ENCODE measurements around the gene PRRC2B. TPM values are rescaled to one million over a fixed set of nuclear protein-coding genes. Genes with fewer than 3 reads are reported as not detected.

PRRC2B gene
- total RNA-seq, 6 experiments from 2014 or later, result 130 to 173 (median 145) TPM

GRCh38 chr9:131516100-131516499 lies 122.2 kb downstream of the PRRC2B start:
- Mint-ChIP-seq H3K27ac (no peak overlapping the region), H3K36me3 (ENCODE audit: low read depth) (peaks cover 27% of the 10 kb centered on the region), H3K4me3 (no peak overlapping the region), H3K4me1 (ENCODE audit: low read depth) (no peaks in the 10 kb centered on the region), H3K9me3 (no peaks in the 10 kb centered on the region), H3K27me3 (ENCODE audit: insufficient read depth) (peaks cover 3% of the 10 kb centered on the region)
- TF ChIP-seq CTCF (IDR thresholded peaks at IDR 0.05), result no peak
- DNase-seq, result no peak

DNA sequence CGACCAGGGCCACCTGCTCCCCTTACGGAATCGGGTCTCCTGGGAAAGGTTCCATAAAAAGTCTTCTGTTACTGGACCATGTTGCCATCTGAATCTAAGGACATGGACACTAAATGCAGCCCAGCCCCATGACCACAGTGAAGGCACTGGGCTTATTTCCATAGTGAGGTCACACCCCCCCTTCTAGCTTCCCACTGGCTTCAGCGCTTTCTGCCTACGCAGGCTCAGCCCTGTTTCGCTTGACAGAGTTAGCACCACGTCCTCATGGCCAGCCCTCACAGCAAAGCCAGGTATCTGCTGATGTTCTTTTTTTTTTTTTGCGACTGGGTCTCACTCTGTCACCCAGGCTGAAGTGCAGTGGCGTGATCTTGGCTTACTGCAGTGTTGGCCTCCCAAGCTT lies 123.0 kb downstream of the PRRC2B start:
- H3K27me3 Mint-ChIP-seq (ENCODE audit: insufficient read depth), result peaks cover 1% of the 10 kb centered on the region; the same call in 1 of the 2 replicates
- no peaks in the 10 kb centered on the region for H3K4me1 Mint-ChIP-seq (ENCODE audit: low read depth)
- H3K27ac Mint-ChIP-seq, result no peak overlapping the region
- DNase-seq, result no peak
- no peak overlapping the region for H3K4me3 Mint-ChIP-seq
- TF ChIP-seq CTCF (IDR thresholded peaks at IDR 0.05), result no peak
- H3K9me3 Mint-ChIP-seq, result no peaks in the 10 kb centered on the region
- peaks cover 30% of the 10 kb centered on the region for H3K36me3 Mint-ChIP-seq (ENCODE audit: low read depth)

GRCh38 chr9:131517761-131518190 lies 123.9 kb downstream of the PRRC2B start:
- no peak overlapping the region for H3K27ac Mint-ChIP-seq
- peaks cover 1% of the 10 kb centered on the region for H3K27me3 Mint-ChIP-seq (ENCODE audit: insufficient read depth)
- no peak for DNase-seq
- H3K36me3 Mint-ChIP-seq (ENCODE audit: low read depth), result peaks cover 30% of the 10 kb centered on the region
- no peaks in the 10 kb centered on the region for H3K9me3 Mint-ChIP-seq
- no peak for TF ChIP-seq CTCF (IDR thresholded peaks at IDR 0.05)
- no peak overlapping the region for H3K4me3 Mint-ChIP-seq
- H3K4me1 Mint-ChIP-seq (ENCODE audit: low read depth), result no peaks in the 10 kb centered on the region

DNA sequence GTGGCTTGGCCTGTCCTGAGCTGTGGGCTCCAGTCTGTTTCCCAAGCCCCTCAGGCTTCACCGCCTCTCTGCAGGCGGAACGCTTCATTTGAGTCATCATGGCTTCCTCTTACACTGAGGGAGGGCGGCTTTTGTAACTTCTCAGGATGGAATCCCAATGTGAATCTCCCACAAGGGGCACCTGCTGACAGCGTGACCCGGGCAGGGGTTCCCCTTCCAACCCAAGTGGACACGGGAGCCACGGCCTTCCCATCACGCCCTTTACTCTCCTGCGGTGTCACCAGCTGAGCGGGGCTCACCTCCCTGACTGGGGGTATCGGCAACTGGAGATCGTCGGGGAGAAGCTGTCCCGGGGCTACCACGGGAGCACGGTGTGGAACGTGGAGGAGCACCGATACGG lies 124.7 kb downstream of the PRRC2B start:
- Mint-ChIP-seq H3K27ac (no peak overlapping the region), H3K4me1 (ENCODE audit: low read depth) (no peaks in the 10 kb centered on the region), H3K36me3 (ENCODE audit: low read depth) (peaks cover 30% of the 10 kb centered on the region), H3K27me3 (ENCODE audit: insufficient read depth) (peaks cover 1% of the 10 kb centered on the region), H3K4me3 (no peak overlapping the region), H3K9me3 (no peaks in the 10 kb centered on the region)
- DNase-seq, result no peak
- TF ChIP-seq CTCF (IDR thresholded peaks at IDR 0.05), result no peak

- peaks cover 9% of the 10 kb centered on the region; the same call in 1 of the 2 replicates for H3K4me1 Mint-ChIP-seq (ENCODE audit: low read depth)
- no peak overlapping the region for H3K4me3 Mint-ChIP-seq
- no peak for TF ChIP-seq CTCF (IDR thresholded peaks at IDR 0.05)
- H3K27ac Mint-ChIP-seq, result no peak overlapping the region
- DNase-seq, result no peak
- no peaks in the 10 kb centered on the region for H3K9me3 Mint-ChIP-seq
- peaks cover 1% of the 10 kb centered on the region for H3K27me3 Mint-ChIP-seq (ENCODE audit: insufficient read depth)
- H3K36me3 Mint-ChIP-seq (ENCODE audit: low read depth), result peaks cover 27% of the 10 kb centered on the region
Measured at GRCh38 chr9:131520503-131520902, 126.6 kb downstream of the PRRC2B start.

DNA sequence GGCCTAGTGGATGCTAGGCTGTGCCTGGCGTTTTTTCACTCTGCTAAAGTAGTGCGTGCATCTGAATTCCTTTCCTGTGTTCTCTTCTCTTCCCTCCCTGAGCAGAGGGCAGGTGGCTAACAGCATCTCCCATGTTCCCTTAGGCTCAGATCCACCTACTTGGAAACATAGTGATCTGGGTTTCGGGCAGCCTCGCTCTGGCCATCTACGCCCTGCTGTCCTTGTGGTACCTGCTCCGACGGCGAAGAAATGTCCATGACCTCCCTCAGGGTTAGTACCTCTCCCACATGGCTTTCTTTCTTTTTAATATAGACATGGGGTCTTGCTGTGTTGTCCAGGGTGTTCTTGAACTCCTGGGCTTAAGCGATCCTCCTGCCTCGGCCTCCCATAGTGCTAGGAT lies 127.3 kb downstream of the PRRC2B start:
- no peak for TF ChIP-seq CTCF (IDR thresholded peaks at IDR 0.05)
- Mint-ChIP-seq H3K4me1 (ENCODE audit: low read depth) (peaks cover 9% of the 10 kb centered on the region; the same call in 1 of the 2 replicates), H3K27ac (no peak overlapping the region), H3K4me3 (no peak overlapping the region), H3K9me3 (no peaks in the 10 kb centered on the region), H3K27me3 (ENCODE audit: insufficient read depth) (peaks cover 1% of the 10 kb centered on the region), H3K36me3 (ENCODE audit: low read depth) (peaks cover 27% of the 10 kb centered on the region)
- DNase-seq, result no peak
